GM18951 (cell line): Measurements from ENCODE around the gene RAP1GAP2.
"Not testable (repeated sequence)": the region's sequence is repeated elsewhere in the genome, so short reads cannot be mapped to it uniquely, and the experiment has no call there.

Experiments
- POLR2A ChIP-seq: IDR thresholded peaks from 4 replicates; pipeline ENCODE4 v1.6.1; 2011; ENCODE audit warnings: mild to moderate bottlenecking; ENCODE audit not compliant: insufficient read length, insufficient read depth; ENCODE audit errors: extremely low read depth
- in situ Hi-C: fragments of 300-500 bp; cut with MboI; formaldehyde crosslinking; loops from one replicate; pipeline ENCODE4 v1.12.0; 2022; ENCODE audit warnings: low sequenced_read_pairs, mixed read lengths, inconsistent platforms; ENCODE audit not compliant: unreplicated experiment

The RAP1GAP2 gene

GRCh38 chr17:2975469-2975958, 179.3 kb downstream of the RAP1GAP2 start:
- no peak for TF ChIP-seq POLR2A
- in situ Hi-C loops, result no loop called here

- in situ Hi-C loops, result no loop called here
- no peak for TF ChIP-seq POLR2A
Measured at GRCh38 chr17:2977157-2977556, 180.9 kb downstream of the RAP1GAP2 start.

DNA sequence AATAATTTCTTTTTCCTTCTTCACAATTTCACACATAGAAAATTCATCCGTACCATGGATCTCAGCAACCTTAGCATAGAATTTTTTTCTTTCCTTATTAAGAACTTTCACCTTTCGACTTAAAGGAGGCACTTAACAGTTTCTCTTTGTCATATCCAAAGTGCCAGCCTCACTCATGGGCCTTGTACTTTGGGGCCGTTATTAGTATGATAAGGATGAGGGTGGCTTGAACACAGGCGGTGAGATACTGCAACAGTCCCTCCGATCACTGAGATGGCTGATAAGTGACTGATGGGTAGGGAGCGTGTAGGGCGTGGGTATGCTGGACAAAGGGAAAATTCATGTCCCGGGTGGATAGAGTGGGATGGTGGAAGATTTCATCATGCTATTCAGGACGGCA, 181.9 kb downstream of the RAP1GAP2 start:
- no peak for TF ChIP-seq POLR2A
- in situ Hi-C loops, result no loop called here

GRCh38 chr17:2978991-2979390, 182.8 kb downstream of the RAP1GAP2 start:
- no peak for TF ChIP-seq POLR2A
- in situ Hi-C loops, result no loop called here

DNA sequence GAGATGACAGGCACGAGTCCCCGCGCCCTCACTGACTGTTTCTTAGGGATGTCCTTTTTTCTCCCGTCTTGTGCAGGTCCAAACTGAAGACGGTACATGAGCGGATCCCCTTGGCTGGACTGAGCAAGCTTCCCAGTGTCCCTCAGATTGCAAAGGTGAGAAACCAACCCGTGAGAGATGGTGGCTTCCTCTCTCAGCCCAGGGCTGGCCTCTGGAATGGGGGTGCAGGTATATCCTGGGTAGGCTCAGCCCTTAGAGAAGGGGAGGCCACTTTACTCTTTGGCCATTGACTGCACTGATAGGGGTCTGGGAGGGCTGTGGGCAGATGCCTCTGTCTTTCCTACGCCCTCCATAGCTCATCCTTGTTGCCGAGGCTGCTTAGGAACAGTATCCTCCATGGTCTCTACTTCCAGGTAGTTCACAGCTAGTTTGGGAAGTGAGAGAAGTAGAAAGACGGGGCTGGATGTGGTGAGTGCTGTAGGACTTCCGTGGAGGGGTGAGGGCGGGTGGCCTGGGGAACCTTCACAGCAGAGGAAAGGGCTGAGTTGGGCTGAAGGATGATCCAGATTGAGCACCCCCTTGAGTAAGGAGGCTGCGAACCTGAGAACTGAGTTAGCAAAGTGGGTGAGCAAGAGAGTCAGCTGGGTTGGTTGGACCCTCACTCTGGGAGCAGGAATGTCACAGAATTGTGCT, 184.1 kb downstream of the RAP1GAP2 start:
- in situ Hi-C loops, result no loop called here
- no peak for TF ChIP-seq POLR2A

- no peak for TF ChIP-seq POLR2A
- in situ Hi-C loops, result no loop called here
Measured at GRCh38 chr17:2980904-2981246, 184.6 kb downstream of the RAP1GAP2 start.

GRCh38 chr17:2981325-2981724, 185.1 kb downstream of the RAP1GAP2 start:
- TF ChIP-seq POLR2A, result no peak
- in situ Hi-C loops, result no loop called here

- no peak for TF ChIP-seq POLR2A
- in situ Hi-C loops, result no loop called here
Measured at GRCh38 chr17:2982854-2983253, 186.6 kb downstream of the RAP1GAP2 start.

- TF ChIP-seq POLR2A, result no peak
- in situ Hi-C loops, result no loop called here
Measured at GRCh38 chr17:2983255-2983654, 187.0 kb downstream of the RAP1GAP2 start.

- TF ChIP-seq POLR2A, result no peak
- in situ Hi-C loops, result no loop called here
Measured at GRCh38 chr17:2985318-2985717, 189.1 kb downstream of the RAP1GAP2 start.

DNA sequence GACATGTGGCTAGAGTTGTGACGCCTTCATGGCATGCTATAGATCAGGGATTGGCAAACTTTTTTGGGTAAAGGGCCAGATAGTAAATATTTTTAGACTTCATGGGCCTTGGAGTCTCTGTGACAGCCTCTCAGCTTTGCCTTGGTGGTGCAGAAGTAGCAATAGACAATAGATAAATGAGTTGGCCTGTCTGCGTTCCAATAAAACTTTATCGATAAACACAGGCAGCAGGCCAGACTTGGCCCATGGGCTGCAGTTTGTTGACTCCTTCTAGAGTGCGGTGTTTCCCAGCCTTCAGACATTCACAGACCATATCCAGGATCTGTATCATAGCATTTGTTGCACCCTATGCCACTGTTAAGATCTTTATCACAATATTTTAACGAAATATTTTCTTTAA, 190.7 kb downstream of the RAP1GAP2 start:
- in situ Hi-C loops, result no loop called here
- no peak for TF ChIP-seq POLR2A

- in situ Hi-C loops, result not testable (repeated sequence)
Measured at GRCh38 chr17:2989396-2989795, 193.2 kb downstream of the RAP1GAP2 start.

- TF ChIP-seq POLR2A, result no peak
- in situ Hi-C loops, result no loop called here
Measured at GRCh38 chr17:2989855-2990254, 193.6 kb downstream of the RAP1GAP2 start.

DNA sequence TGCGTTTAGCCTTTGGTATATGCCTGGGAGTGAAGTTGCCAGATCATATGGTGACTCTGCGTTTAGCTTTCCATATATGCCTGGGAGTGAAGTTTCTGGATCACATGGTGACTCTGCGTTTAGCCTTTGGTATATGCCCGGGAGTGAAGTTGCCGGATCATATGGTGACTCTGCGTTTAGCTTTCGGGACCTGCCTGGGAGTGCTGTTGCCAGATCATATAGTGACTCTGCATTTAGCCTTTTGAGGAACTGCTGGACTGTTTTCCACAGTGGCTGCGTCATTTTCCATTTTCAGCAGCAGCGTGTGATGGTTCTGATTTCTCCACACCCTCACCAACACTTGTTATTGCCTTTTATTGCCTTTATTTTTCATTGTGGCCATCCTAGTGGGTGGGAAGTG, 194.2 kb downstream of the RAP1GAP2 start:
- no peak for TF ChIP-seq POLR2A
- in situ Hi-C loops, result no loop called here

GRCh38 chr17:2991396-2992180, 195.3 kb downstream of the RAP1GAP2 start:
- in situ Hi-C loops, result not testable (repeated sequence)

- no peak for TF ChIP-seq POLR2A
- in situ Hi-C loops, result no loop called here
Measured at GRCh38 chr17:2994441-2994840, 198.2 kb downstream of the RAP1GAP2 start.
